Fibroblast of the aortic adventitia (primary cell): ENCODE data around the gene CIC. TPM values are rescaled to one million over a fixed set of nuclear protein-coding genes. Genes with fewer than 3 reads are reported as not detected.
"Not testable (repeated sequence)": the region's sequence is repeated elsewhere in the genome, so short reads cannot be mapped to it uniquely, and the experiment has no call there.

Experiments
- DNase-seq: peaks from one replicate; pipeline ENCODE4 v3.0.0-alpha.2; 2010; ENCODE audit warnings: low read depth
- H3K4me3 ChIP-seq: 2 replicates; pipeline ENCODE4 v1.5.1; 2011; ENCODE audit warnings: low read depth, mild to moderate bottlenecking, control low read depth, low read length, moderate library complexity
- total RNA-seq: library from RNA; depleted of rRNA; stranded (reverse); fragments of >200 nt; gene quantifications from 2 replicates; pipeline ENCODE4 v1.2.3, GENCODE V29; 2012; ENCODE audit warnings: low replicate concordance
- TF ChIP-seq, protein P1 (sequence below): IDR thresholded peaks from 2 replicates; pipeline ENCODE4 v1.5.1; 2011; ENCODE audit warnings: mild to moderate bottlenecking, low read length, control low read depth, inconsistent platforms; ENCODE audit not compliant: insufficient read depth

CIC gene
- total RNA-seq, 1 donor = 35.3 TPM

DNA sequence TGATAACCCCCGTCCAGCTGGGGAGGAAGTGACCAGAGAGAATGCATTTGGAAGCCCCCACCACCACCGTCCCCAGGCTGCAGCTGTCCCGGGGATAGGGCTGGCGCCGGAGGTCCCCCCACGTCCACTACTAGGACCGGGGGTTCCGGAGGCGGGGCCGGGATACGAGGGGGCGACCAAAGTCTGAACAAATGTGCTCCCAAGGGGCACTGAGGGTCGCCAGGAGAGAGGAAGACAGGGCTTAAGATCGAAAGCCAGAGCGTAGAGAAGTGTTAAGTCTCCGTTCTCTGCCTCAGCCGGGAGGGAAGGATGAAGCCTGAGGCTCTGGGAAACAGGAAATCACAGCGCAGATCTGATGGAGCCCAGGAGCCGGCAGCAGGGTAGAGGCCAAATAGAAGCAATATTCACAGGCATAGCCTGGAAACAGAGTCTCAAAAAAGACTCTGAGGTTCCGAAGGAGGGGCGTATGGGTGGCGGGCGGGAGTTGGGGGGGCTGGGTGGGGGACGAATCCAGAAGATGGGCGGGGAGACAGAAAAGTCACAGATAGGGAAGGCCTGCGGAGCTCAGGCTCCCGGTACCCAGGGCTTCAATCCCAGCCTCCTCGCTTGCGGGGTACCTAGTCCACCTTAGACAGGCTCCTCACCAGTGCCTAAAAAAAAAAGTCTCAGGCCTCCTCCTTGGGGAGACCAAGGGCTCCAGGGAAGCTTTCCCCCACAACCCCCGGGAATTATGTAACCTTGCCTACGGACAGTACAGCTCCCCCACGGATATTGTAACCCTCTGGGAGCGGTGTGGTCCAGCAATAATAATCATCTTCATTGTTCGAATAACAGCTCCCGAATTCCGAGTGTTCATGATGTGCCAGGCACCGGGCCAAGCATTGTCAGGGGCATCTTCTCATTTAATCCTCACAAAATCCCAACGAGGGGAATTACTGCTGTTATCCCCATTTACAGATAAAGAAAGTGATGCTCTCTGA is 13.0 kb upstream of the CIC start:
- peak overlapping the region; percentile 67 for H3K4me3 ChIP-seq
- TF ChIP-seq, protein P1, sequence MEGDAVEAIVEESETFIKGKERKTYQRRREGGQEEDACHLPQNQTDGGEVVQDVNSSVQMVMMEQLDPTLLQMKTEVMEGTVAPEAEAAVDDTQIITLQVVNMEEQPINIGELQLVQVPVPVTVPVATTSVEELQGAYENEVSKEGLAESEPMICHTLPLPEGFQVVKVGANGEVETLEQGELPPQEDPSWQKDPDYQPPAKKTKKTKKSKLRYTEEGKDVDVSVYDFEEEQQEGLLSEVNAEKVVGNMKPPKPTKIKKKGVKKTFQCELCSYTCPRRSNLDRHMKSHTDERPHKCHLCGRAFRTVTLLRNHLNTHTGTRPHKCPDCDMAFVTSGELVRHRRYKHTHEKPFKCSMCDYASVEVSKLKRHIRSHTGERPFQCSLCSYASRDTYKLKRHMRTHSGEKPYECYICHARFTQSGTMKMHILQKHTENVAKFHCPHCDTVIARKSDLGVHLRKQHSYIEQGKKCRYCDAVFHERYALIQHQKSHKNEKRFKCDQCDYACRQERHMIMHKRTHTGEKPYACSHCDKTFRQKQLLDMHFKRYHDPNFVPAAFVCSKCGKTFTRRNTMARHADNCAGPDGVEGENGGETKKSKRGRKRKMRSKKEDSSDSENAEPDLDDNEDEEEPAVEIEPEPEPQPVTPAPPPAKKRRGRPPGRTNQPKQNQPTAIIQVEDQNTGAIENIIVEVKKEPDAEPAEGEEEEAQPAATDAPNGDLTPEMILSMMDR = no peak
- peak; percentile 64 for DNase-seq

DNA sequence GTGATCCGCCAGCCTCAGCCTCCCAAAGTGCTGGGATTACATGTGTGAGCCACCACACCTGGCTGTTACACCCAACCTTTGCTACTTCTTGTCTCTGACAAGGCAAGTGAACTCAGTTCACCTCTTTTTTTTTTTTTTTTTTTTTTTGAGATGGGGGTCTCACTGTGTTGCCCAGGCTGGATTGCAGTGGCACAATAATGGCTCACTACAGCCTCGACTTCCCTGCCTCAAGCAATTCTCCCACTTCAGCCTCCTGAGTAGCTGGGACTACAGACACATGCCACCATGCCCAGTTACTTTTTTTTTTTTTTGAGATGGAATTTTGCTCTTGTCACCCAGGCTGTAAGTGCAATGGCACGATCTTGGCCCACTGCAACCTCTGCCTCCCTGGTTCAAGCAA is 11.2 kb upstream of the CIC start:
- not testable (repeated sequence) for DNase-seq, H3K4me3 ChIP-seq

DNA sequence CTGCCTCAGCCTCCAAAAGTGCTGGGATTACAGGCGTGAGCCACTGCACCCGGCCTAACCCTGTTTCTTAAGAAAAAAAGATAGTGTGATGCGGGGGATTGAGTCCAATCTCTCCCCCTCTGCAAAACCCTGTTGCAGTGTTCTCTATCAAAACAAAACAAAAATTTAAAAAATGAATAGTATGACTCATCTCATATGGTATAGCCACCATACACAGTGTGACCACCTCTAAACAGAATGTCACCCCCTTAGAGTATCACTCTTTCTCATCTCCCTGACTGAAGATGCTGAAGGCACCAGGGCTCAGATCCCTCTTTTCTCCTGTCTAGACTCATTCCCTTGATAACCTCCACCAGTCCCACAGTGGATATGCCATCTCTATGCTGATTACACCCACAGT is 7.3 kb upstream of the CIC start:
- TF ChIP-seq, protein P1 = no peak
- no peak for DNase-seq
- no peak overlapping the region for H3K4me3 ChIP-seq

DNA sequence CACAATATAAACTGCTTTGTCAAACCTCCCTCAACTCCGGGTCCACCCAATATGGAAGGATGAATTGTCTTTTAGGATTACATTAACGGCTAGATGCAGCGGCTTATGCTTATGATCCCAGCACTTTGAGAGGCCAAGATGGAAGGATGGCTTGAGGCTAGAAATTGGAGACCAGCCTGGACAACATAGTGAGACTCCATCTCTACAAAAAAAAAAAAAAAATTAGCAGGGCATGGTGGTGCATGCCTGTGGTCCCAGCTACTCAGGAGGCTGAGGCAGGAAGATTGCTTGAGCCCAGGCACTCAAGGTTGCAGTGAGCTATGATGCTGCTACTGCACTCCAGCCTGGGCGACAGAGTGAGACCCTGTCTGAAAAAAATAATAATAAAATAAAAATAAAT is 2.9 kb upstream of the CIC start:
- not testable (repeated sequence) for DNase-seq, H3K4me3 ChIP-seq

DNA sequence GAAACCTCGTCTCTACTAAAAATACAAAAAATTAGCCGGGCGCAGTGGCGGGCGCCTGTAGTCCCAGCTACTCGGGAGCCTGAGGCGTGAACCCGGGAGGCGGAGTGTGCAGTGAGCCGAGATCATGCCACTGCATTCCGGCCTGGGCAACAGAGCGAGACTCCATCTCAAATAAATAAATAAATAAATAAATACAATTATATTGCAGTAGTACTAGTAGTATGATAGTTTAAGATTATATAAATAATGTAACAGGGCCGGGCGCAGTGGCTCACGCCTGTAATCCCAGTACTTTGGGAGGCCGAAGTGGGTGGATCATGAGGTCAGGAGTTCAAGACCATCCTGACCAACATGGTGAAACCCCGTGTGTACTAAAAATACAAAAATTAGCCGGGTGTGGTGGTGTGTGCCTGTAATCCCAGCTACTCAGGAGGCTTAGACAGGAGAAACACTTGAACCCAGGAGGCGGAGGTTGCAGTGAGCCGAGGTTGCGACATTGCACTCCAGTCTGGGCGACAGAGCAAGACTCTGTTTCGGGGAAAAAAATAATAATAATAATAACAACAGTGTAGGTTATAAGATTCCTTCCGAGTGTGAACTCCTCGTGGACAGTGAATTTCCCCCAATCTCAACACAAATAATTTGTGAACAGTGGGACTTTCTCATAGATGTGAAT is 2.0 kb upstream of the CIC start:
- H3K4me3 ChIP-seq, DNase-seq: not testable (repeated sequence)

DNA sequence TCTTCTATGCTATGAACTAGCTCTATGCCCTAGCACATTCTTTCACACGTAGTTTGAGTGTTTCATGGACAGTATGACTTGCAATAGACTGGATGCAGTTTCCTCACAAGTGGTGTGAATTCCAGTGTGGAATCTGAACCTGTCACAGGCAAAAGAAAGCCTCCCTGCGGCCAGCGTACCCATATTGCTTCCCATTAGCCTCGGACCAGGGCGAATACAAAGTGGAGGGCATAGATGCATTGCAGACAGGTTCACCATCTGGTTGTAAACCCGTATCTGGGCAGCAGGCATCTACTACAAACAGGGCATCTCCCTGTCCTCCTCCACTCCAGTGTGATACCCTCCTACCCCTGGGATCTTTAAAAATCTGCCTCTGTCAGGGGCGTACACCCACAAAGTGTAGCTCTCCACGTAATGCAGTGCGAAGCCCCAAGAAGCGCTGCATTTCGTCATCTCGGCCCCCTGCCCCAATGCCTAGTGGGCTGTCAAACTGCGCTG is 1.4 kb upstream of the CIC start:
- TF ChIP-seq, protein P1 = no peak
- peak overlapping the region; percentile 74 for H3K4me3 ChIP-seq
- peak; percentile 20 for DNase-seq

DNA sequence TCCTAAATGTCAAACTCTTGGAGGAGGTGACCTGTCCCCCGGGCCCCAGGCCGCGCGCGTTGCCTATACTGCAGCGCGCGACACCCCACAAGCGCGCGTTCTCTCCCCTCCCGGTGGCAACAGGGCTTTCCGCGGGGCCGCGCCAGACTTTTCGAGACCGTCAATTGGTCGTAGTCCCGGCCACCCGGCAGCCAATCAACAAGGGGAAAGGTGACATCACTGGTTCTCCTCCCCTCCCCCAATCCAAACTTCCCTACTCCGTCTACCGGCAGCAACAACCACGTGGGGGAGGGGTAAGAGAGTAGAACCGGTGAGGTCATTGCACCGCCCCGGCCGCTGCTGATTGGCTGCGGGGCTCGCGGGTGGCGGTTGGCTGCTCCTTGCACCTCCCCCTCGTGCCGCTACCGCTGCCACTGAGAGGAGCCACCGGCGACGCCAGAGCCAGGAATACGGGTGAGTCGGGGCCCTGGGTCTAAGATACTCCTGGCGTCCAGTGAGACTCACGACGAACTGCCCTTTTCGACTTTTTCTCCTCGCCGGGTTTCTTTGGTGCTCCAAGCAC is 829 bp upstream of the CIC start:
- peak overlapping the region; percentile 95 for H3K4me3 ChIP-seq
- TF ChIP-seq, protein P1 = no peak
- DNase-seq = peak; percentile 100
